Measurements from ENCODE around the gene FOXC2. TPM values are rescaled to one million over a fixed set of nuclear protein-coding genes. Genes with fewer than 3 reads are reported as not detected.

The FOXC2 gene
- total and polyA plus RNA-seq, 2 donors (not counting 1 experiment from before 2014, with no cell fraction given) = 0.50 to 1.1 TPM

- peaks cover 30% of the 10 kb centered on the region for H3K79me2 ChIP-seq (ENCODE audit: control insufficient read depth, insufficient read depth, low read length)
- no peak overlapping the region for H2AFZ ChIP-seq (ENCODE audit: low read length)
- no peaks in the 10 kb centered on the region for H3K36me3 ChIP-seq (ENCODE audit: control insufficient read depth, insufficient read depth, low read length)
- H3K4me3 ChIP-seq (replicated peaks in 1 of 4; ENCODE audit: control extremely low read depth in 1 of 4, insufficient read depth in 1 of 4, low read depth in 3 of 4, low read length in 4 of 4) = no peak overlapping the region
- no peak for DNase-seq (ENCODE audit: low read depth in 2 of 2)
- no peak overlapping the region for H3K4me2 ChIP-seq (ENCODE audit: extremely low read depth, insufficient read depth, low read length)
- H4K20me1 ChIP-seq (ENCODE audit: control insufficient read depth, extremely low read depth, insufficient read depth, low read length) = no peaks in the 10 kb centered on the region
- peaks cover 5% of the 10 kb centered on the region for H3K4me1 ChIP-seq (ENCODE audit: control insufficient read depth, extremely low read depth, insufficient read depth, low read length)
- no peaks in the 10 kb centered on the region for H3K27me3 ChIP-seq (ENCODE audit: control insufficient read depth, insufficient read depth, low read length)
- no peak overlapping the region for H3K9ac ChIP-seq (ENCODE audit: insufficient read depth, low read length)
- H3K9me3 ChIP-seq (ENCODE audit: control insufficient read depth, insufficient read depth, low read depth, low read length) = no peaks in the 10 kb centered on the region
- no peak overlapping the region for H3K27ac ChIP-seq (ENCODE audit: insufficient read depth, low read length)
- TF ChIP-seq EZH2 (IDR thresholded peaks at IDR 0.05; ENCODE audit: low read length, missing control alignments) = peak; percentile 39
- TF ChIP-seq, protein P1, sequence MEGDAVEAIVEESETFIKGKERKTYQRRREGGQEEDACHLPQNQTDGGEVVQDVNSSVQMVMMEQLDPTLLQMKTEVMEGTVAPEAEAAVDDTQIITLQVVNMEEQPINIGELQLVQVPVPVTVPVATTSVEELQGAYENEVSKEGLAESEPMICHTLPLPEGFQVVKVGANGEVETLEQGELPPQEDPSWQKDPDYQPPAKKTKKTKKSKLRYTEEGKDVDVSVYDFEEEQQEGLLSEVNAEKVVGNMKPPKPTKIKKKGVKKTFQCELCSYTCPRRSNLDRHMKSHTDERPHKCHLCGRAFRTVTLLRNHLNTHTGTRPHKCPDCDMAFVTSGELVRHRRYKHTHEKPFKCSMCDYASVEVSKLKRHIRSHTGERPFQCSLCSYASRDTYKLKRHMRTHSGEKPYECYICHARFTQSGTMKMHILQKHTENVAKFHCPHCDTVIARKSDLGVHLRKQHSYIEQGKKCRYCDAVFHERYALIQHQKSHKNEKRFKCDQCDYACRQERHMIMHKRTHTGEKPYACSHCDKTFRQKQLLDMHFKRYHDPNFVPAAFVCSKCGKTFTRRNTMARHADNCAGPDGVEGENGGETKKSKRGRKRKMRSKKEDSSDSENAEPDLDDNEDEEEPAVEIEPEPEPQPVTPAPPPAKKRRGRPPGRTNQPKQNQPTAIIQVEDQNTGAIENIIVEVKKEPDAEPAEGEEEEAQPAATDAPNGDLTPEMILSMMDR (conservative IDR thresholded peaks at IDR 0.05 in 1 of 2, IDR thresholded peaks at IDR 0.05 in 1 of 2; ENCODE audit: low read depth in 1 of 2, low read length in 2 of 2) = no peak
These were observed 1.4 kb upstream of the FOXC2 start for GRCh38 chr16:86565181-86565631.

GRCh38 chr16:86565644-86566511 is 751 bp upstream of the FOXC2 start:
- H3K4me3 ChIP-seq (replicated peaks in 1 of 4; ENCODE audit: control extremely low read depth in 1 of 4, insufficient read depth in 1 of 4, low read depth in 3 of 4, low read length in 4 of 4) = peak overlapping the region in 2 of 4 experiments; percentile 60 to 74
- H3K79me2 ChIP-seq (ENCODE audit: control insufficient read depth, insufficient read depth, low read length) = peaks cover 37% of the 10 kb centered on the region
- H3K27me3 ChIP-seq (ENCODE audit: control insufficient read depth, insufficient read depth, low read length) = no peaks in the 10 kb centered on the region
- TF ChIP-seq, protein P1 (conservative IDR thresholded peaks at IDR 0.05 in 1 of 2, IDR thresholded peaks at IDR 0.05 in 1 of 2; ENCODE audit: low read depth in 1 of 2, low read length in 2 of 2) = no peak
- peaks cover 2% of the 10 kb centered on the region for H3K36me3 ChIP-seq (ENCODE audit: control insufficient read depth, insufficient read depth, low read length)
- no peak overlapping the region for H3K9ac ChIP-seq (ENCODE audit: insufficient read depth, low read length)
- H3K9me3 ChIP-seq (ENCODE audit: control insufficient read depth, insufficient read depth, low read depth, low read length) = no peaks in the 10 kb centered on the region
- peak overlapping the region; percentile 13 for H3K4me2 ChIP-seq (ENCODE audit: extremely low read depth, insufficient read depth, low read length)
- no peaks in the 10 kb centered on the region for H4K20me1 ChIP-seq (ENCODE audit: control insufficient read depth, extremely low read depth, insufficient read depth, low read length)
- H2AFZ ChIP-seq (ENCODE audit: low read length) = peak overlapping the region; percentile 51
- peaks cover 5% of the 10 kb centered on the region for H3K4me1 ChIP-seq (ENCODE audit: control insufficient read depth, extremely low read depth, insufficient read depth, low read length)
- H3K27ac ChIP-seq (ENCODE audit: insufficient read depth, low read length) = no peak overlapping the region
- peak in 1 of 2 donors; percentile 52 for DNase-seq (ENCODE audit: low read depth in 2 of 2)

DNA sequence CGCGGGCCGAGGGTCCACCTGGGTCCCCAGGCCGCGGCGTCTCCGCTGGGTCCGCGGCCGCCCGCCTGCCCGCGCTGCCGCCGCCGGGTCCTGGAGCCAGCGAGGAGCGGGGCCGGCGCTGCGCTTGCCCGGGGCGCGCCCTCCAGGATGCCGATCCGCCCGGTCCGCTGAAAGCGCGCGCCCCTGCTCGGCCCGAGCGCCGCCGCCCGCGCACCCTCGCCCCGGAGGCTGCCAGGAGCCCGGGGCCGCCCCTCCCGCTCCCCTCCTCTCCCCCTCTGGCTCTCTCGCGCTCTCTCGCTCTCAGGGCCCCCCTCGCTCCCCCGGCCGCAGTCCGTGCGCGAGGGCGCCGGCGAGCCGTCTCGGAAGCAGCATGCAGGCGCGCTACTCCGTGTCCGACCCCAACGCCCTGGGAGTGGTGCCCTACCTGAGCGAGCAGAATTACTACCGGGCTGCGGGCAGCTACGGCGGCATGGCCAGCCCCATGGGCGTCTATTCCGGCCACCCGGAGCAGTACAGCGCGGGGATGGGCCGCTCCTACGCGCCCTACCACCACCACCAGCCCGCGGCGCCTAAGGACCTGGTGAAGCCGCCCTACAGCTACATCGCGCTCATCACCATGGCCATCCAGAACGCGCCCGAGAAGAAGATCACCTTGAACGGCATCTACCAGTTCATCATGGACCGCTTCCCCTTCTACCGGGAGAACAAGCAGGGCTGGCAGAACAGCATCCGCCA is 504 bp downstream of the FOXC2 start:
- H2AFZ ChIP-seq (ENCODE audit: low read length) = peak overlapping the region; percentile 63
- H3K4me3 ChIP-seq (replicated peaks in 1 of 4; ENCODE audit: control extremely low read depth in 1 of 4, insufficient read depth in 1 of 4, low read depth in 3 of 4, low read length in 4 of 4) = peak overlapping the region; percentile 74 to 92 (median 78)
- peaks cover 7% of the 10 kb centered on the region for H3K4me1 ChIP-seq (ENCODE audit: control insufficient read depth, extremely low read depth, insufficient read depth, low read length)
- no peaks in the 10 kb centered on the region for H3K27me3 ChIP-seq (ENCODE audit: control insufficient read depth, insufficient read depth, low read length)
- peaks cover 50% of the 10 kb centered on the region for H3K79me2 ChIP-seq (ENCODE audit: control insufficient read depth, insufficient read depth, low read length)
- peak overlapping the region; percentile 67 for H3K27ac ChIP-seq (ENCODE audit: insufficient read depth, low read length)
- H3K4me2 ChIP-seq (ENCODE audit: extremely low read depth, insufficient read depth, low read length) = peak overlapping the region; percentile 52
- DNase-seq (ENCODE audit: low read depth in 2 of 2) = peak; percentile 75 to 82
- no peaks in the 10 kb centered on the region for H4K20me1 ChIP-seq (ENCODE audit: control insufficient read depth, extremely low read depth, insufficient read depth, low read length)
- TF ChIP-seq EZH2 (IDR thresholded peaks at IDR 0.05; ENCODE audit: low read length, missing control alignments) = no peak
- TF ChIP-seq, protein P1 (conservative IDR thresholded peaks at IDR 0.05 in 1 of 2, IDR thresholded peaks at IDR 0.05 in 1 of 2; ENCODE audit: low read depth in 1 of 2, low read length in 2 of 2) = peak in 1 of 2 donors; percentile 7
- H3K36me3 ChIP-seq (ENCODE audit: control insufficient read depth, insufficient read depth, low read length) = peaks cover 4% of the 10 kb centered on the region
- H3K9me3 ChIP-seq (ENCODE audit: control insufficient read depth, insufficient read depth, low read depth, low read length) = no peaks in the 10 kb centered on the region
- H3K9ac ChIP-seq (ENCODE audit: insufficient read depth, low read length) = peak overlapping the region; percentile 63
